H9 (cell line): ENCODE results near the gene KIRREL3. TPM values are rescaled to one million over a fixed set of nuclear protein-coding genes. Genes with fewer than 3 reads are reported as not detected.

Experiments used
- DNase-seq: peaks from one replicate; pipeline ENCODE4 v3.0.0-alpha.2; 2017
- H2AFZ ChIP-seq: one replicate; pipeline ENCODE4 v1.6.1; 2013; ENCODE audit warnings: mild to moderate bottlenecking, low read length, control low read depth, moderate library complexity
- H2AK5ac ChIP-seq: 2 replicates; pipeline ENCODE4 v1.6.1; 2013; ENCODE audit warnings: low read length, control low read depth, mixed read lengths; ENCODE audit not compliant: insufficient read length
- H2BK120ac ChIP-seq: one replicate; pipeline ENCODE4 v1.6.1; 2013; ENCODE audit warnings: low read depth, mild to moderate bottlenecking, low read length, control low read depth, inconsistent platforms; ENCODE audit not compliant: poor library complexity, severe bottlenecking
- H2BK12ac ChIP-seq: 2 replicates; pipeline ENCODE4 v1.6.1; 2013; ENCODE audit warnings: low read length, control low read depth, mixed read lengths, low read depth; ENCODE audit not compliant: insufficient read length
- H2BK15ac ChIP-seq: 2 replicates; pipeline ENCODE4 v1.6.1; 2013; ENCODE audit warnings: low read depth, low read length, control low read depth
- H2BK20ac ChIP-seq: one replicate; pipeline ENCODE4 v1.6.1; 2013; ENCODE audit warnings: low read depth, mild to moderate bottlenecking, low read length, control low read depth, inconsistent platforms; ENCODE audit not compliant: poor library complexity, severe bottlenecking
- H2BK5ac ChIP-seq: 2 replicates; pipeline ENCODE4 v1.6.1; 2013; ENCODE audit warnings: low read length, control low read depth, mixed read lengths; ENCODE audit not compliant: insufficient read length
- H3K14ac ChIP-seq: 2 replicates; pipeline ENCODE4 v1.6.1; 2013; ENCODE audit warnings: low read length, control low read depth; ENCODE audit not compliant: insufficient read depth
- H3K18ac ChIP-seq: 2 replicates; pipeline ENCODE4 v1.6.1; 2013; ENCODE audit warnings: low read depth, mild to moderate bottlenecking, mixed read lengths, low read length, control low read depth; ENCODE audit not compliant: insufficient read length
- H3K23ac ChIP-seq: 2 replicates; pipeline ENCODE4 v1.6.1; 2013; ENCODE audit warnings: low read length, control low read depth, mixed read lengths, low read depth; ENCODE audit not compliant: insufficient read length
- H3K23me2 ChIP-seq: 2 replicates; pipeline ENCODE4 v1.6.1; 2013; ENCODE audit warnings: low read depth, mild to moderate bottlenecking, mixed read lengths, low read length, control low read depth; ENCODE audit not compliant: insufficient read length, poor library complexity, severe bottlenecking
- H3K27ac ChIP-seq: 2 replicates; pipeline ENCODE4 v1.5.1; 2013; ENCODE audit warnings: low read length, control low read depth, mixed read lengths, low read depth; ENCODE audit not compliant: insufficient read length
- H3K27me3 ChIP-seq: 2 replicates; pipeline ENCODE4 v1.6.1; 2013; ENCODE audit warnings: low read length, control low read depth, inconsistent platforms; ENCODE audit not compliant: insufficient read depth
- H3K4ac ChIP-seq: 2 replicates; pipeline ENCODE4 v1.6.1; 2013; ENCODE audit warnings: low read depth, mild to moderate bottlenecking, control low read depth, inconsistent platforms, low read length, moderate library complexity
- H3K4me1 ChIP-seq: 2 replicates; pipeline ENCODE4 v1.6.1; 2013; ENCODE audit warnings: low read length, control low read depth, inconsistent platforms; ENCODE audit not compliant: insufficient read depth
- H3K4me2 ChIP-seq: 2 replicates; pipeline ENCODE4 v1.6.1; 2013; ENCODE audit warnings: low read length, control low read depth, mixed read lengths; ENCODE audit not compliant: insufficient read length, insufficient read depth
- H3K56ac ChIP-seq: 2 replicates; pipeline ENCODE4 v1.6.1; 2013; ENCODE audit warnings: low read depth, mild to moderate bottlenecking, mixed read lengths, low read length, control low read depth; ENCODE audit not compliant: insufficient read length
- H3K79me1 ChIP-seq: 2 replicates; pipeline ENCODE4 v1.6.1; 2013; ENCODE audit warnings: low read depth, mild to moderate bottlenecking, moderate library complexity, low read length, control low read depth, inconsistent platforms; ENCODE audit not compliant: insufficient read depth, poor library complexity, severe bottlenecking
- H3K79me2 ChIP-seq: 2 replicates; pipeline ENCODE4 v1.6.1; 2013; ENCODE audit warnings: low read length, control low read depth, inconsistent platforms; ENCODE audit not compliant: insufficient read depth
- H3K9ac ChIP-seq: 2 replicates; pipeline ENCODE4 v1.6.1; 2013; ENCODE audit warnings: low read length, control low read depth, mixed read lengths; ENCODE audit not compliant: insufficient read length; ENCODE audit errors: extremely low read depth
- H3K9me3 ChIP-seq: one replicate; pipeline ENCODE4 v1.6.1; 2013; ENCODE audit warnings: low read depth, low read length, inconsistent platforms; ENCODE audit not compliant: control insufficient read depth
- H3T11ph ChIP-seq: one replicate; pipeline ENCODE4 v1.6.1; 2013; ENCODE audit warnings: mild to moderate bottlenecking, low read length, control low read depth, inconsistent platforms
- H4K20me1 ChIP-seq: one replicate; pipeline ENCODE4 v1.6.1; 2013; ENCODE audit not compliant: control insufficient read depth, insufficient read length, insufficient read depth
- H4K5ac ChIP-seq: 2 replicates; pipeline ENCODE4 v1.6.1; 2013; ENCODE audit warnings: low read depth, mild to moderate bottlenecking, mixed read lengths, low read length, control low read depth; ENCODE audit not compliant: insufficient read length
- H4K8ac ChIP-seq: replicated peaks from 2 replicates; pipeline ENCODE4 v1.6.1; 2013; ENCODE audit warnings: low read length, control low read depth, mixed read lengths, low read depth; ENCODE audit not compliant: insufficient read length
- H4K91ac ChIP-seq: 2 replicates; pipeline ENCODE4 v1.6.1; 2013; ENCODE audit warnings: low read depth, mild to moderate bottlenecking, moderate library complexity, mixed read lengths, low read length, control low read depth; ENCODE audit not compliant: insufficient read length
- H3K27ac Mint-ChIP-seq, 3 experiments: 2 replicates in 2 of 3; 3 replicates in 1 of 3; pipeline ENCODE4 v1.8.0; 2020 to 2021; ENCODE audit warnings: mixed read lengths in 3 of 3, mild to moderate bottlenecking in 1 of 3, moderate library complexity in 1 of 3
- H3K27me3 Mint-ChIP-seq: 2 replicates; pipeline ENCODE4 v1.8.0; 2021; ENCODE audit warnings: low read depth, mild to moderate bottlenecking, moderate library complexity, mixed read lengths
- H3K36me3 Mint-ChIP-seq, 3 experiments: 2 replicates in 2 of 3; 3 replicates in 1 of 3; pipeline ENCODE4 v1.8.0; 2020 to 2021; ENCODE audit warnings: low read depth in 3 of 3, mixed read lengths in 3 of 3; ENCODE audit not compliant: insufficient read depth in 1 of 3
- H3K4me1 Mint-ChIP-seq, 2 experiments: 2 replicates each; pipeline ENCODE4 v1.8.0; 2020; ENCODE audit warnings: mixed read lengths in 2 of 2
- H3K4me3 Mint-ChIP-seq, 2 experiments: 2 replicates in 1 of 2; 3 replicates in 1 of 2; pipeline ENCODE4 v1.8.0; 2020 to 2021; ENCODE audit warnings: mild to moderate bottlenecking in 2 of 2, mixed read lengths in 2 of 2, moderate library complexity in 1 of 2
- H3K9me3 Mint-ChIP-seq, 2 experiments: 2 replicates in 1 of 2; 3 replicates in 1 of 2; pipeline ENCODE4 v1.8.0; 2020; ENCODE audit warnings: mild to moderate bottlenecking in 2 of 2, mixed read lengths in 2 of 2, moderate library complexity in 1 of 2
- CTCF ChIP-seq: fragments of 200-600 bp; sonication (generic); conservative IDR thresholded peaks from 3 replicates; pipeline ENCODE4 v1.8.0; 2021; ENCODE audit warnings: antibody characterized with exemption, mild to moderate bottlenecking
- WGBS: extraction: QIAGEN DNeasy Blood & Tissue Kit; methylation state at CpG from one replicate; pipeline ENCODE4 v1.1.7; 2013; ENCODE audit warnings: missing lambda C conversion rate, low lambda C conversion rate, mixed read lengths; ENCODE audit not compliant: insufficient read length; ENCODE audit errors: extremely low coverage; 5-methylcytosine and 5-hydroxymethylcytosine counted together
- total RNA-seq: library from RNA; stranded (reverse); gene quantifications from 2 replicates; pipeline ENCODE4 v1.2.1, GENCODE V29; 2021

The KIRREL3 gene
- total RNA-seq, 1 experiment from 2014 or later = 0.17 TPM

DNA sequence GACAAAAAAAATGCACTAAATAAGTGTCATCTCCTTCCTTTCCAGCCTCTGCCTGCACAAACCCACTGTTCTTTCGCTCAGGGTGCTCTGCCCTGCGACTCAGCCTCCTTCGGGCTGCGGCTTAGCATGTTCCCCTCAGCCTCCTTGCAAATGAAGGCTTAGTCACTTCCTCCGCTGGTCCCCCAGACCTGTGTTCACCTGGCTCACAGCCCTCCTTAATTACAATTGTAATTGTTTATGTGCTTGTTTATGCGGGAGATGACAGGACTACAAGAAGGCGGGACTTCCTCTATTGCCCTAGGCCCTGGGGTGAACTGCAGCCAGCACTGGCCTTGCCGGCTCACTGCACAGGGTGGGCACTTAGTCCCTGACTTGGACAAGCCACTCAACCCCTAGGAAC, 303.6 kb downstream of the KIRREL3 start:
- Histone ChIP-seq H2AK5ac (no peak overlapping the region), H3K9ac (no peak overlapping the region), H2BK5ac (no peak overlapping the region), H3K23ac (no peak overlapping the region), H2AFZ (no peak overlapping the region), H4K20me1 (no peaks in the 10 kb centered on the region), H3K14ac (no peak overlapping the region), H3K18ac (no peak overlapping the region), H3K79me2 (no peaks in the 10 kb centered on the region), H3K27me3 (no peaks in the 10 kb centered on the region), H3K4me2 (no peak overlapping the region), H2BK15ac (no peak overlapping the region), H2BK120ac (no peak overlapping the region), H3K79me1 (no peaks in the 10 kb centered on the region), H4K8ac (no peak overlapping the region), H4K91ac (no peak overlapping the region), H4K5ac (no peak overlapping the region), H3T11ph (no peak overlapping the region), H2BK20ac (no peak overlapping the region), H3K56ac (no peak overlapping the region), H2BK12ac (no peak overlapping the region), H3K9me3 (no peaks in the 10 kb centered on the region), H3K4me1 (no peaks in the 10 kb centered on the region; the same call in 1 of the 2 replicates), H3K23me2 (no peaks in the 10 kb centered on the region), H3K4ac (no peak overlapping the region), H3K27ac (no peak overlapping the region)
- H3K4me1 Mint-ChIP-seq = peaks cover 14 to 29% of the 10 kb centered on the region in 2 experiments
- no CpG with 5 or more reads among the region's 8 CpGs for WGBS
- no peak for DNase-seq
- no peak overlapping the region for H3K4me3 Mint-ChIP-seq
- no peak for TF ChIP-seq CTCF
- H3K36me3 Mint-ChIP-seq = no peaks in the 10 kb centered on the region
- peak overlapping the region in 1 of 3 experiments; percentile 72; a peak in 1 of 7 replicates for H3K27ac Mint-ChIP-seq
- no peaks in the 10 kb centered on the region; a peak in 2 of 5 replicates for H3K9me3 Mint-ChIP-seq
- H3K27me3 Mint-ChIP-seq = peaks cover 6% of the 10 kb centered on the region
